ENCODE results near the gene TMEM176A. TPM values are rescaled to one million over a fixed set of nuclear protein-coding genes. Genes with fewer than 3 reads are reported as not detected.

Gene TMEM176A
- polyA plus RNA-seq, 2 of the 4 experiments (the other 2 are of a cell fraction) = 0.05 TPM; not detected in 1

DNA sequence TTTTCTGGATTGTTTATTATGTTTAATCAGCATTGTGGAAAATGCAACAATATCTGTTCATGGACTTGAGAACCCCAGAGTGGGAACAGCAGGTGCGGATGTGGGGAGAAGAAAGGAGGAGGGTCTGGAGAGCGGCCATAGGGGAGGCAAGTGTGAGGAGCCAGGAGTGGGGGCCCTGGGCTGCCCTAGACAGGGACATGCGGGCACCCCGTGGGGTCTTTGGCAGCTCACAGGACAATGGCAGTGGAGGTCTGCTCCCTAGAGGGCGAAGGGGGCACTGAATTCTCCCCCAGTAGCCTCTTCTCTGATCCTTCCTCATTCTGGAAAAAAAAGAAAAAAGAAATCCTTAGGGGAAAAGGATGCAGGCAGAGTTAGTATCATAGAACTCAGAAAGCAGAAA is 9.3 kb upstream of the TMEM176A start (continued):
- TF ChIP-seq, protein P1, sequence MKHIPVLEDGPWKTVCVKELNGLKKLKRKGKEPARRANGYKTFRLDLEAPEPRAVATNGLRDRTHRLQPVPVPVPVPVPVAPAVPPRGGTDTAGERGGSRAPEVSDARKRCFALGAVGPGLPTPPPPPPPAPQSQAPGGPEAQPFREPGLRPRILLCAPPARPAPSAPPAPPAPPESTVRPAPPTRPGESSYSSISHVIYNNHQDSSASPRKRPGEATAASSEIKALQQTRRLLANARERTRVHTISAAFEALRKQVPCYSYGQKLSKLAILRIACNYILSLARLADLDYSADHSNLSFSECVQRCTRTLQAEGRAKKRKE (CRISPR knock-in tag; IDR thresholded peaks at IDR 0.05; ENCODE audit: low read depth) = no peak
- TF ChIP-seq HOXA7 (CRISPR knock-in tag; IDR thresholded peaks at IDR 0.05) = no peak

GRCh38 chr7:150791746-150792452 is 8.7 kb upstream of the TMEM176A start:
- Histone ChIP-seq H3K4me3 (no peak overlapping the region), H3K27ac (no peak overlapping the region), H3K4me2 (no peak overlapping the region), H3K4me1 (no peaks in the 10 kb centered on the region), H3K9me3 (no peaks in the 10 kb centered on the region)
- no peak for ATAC-seq
- no peak for DNase-seq (ENCODE audit: low read depth in 1 of 2, low spot score in 1 of 2)
- no peak for FAIRE-seq
- ChIA-PET POLR2A (no interaction called here), CTCF (interaction anchor here (0.9 to 3.0 kb wide), 2 partner anchors 13 to 194 kb away, joined by 4 to 13 read pairs; no protein-coding TSS in a partner anchor)
- WGBS (ENCODE audit: missing lambda C conversion rate) = 12% methylated on average over 11 of the region's 12 CpGs
- TF ChIP-seq, protein P2, sequence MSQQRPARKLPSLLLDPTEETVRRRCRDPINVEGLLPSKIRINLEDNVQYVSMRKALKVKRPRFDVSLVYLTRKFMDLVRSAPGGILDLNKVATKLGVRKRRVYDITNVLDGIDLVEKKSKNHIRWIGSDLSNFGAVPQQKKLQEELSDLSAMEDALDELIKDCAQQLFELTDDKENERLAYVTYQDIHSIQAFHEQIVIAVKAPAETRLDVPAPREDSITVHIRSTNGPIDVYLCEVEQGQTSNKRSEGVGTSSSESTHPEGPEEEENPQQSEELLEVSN (IDR thresholded peaks at IDR 0.05; ENCODE audit: borderline replicate concordance, low read depth) = no peak
- TF ChIP-seq HES2 (IDR thresholded peaks at IDR 0.05) (no peak), HOXB13 (CRISPR knock-in tag; IDR thresholded peaks at IDR 0.05; ENCODE audit: low read depth) (no peak), ESRRA (IDR thresholded peaks at IDR 0.05; ENCODE audit: borderline replicate concordance, low read length) (no peak), HOXB5 (CRISPR knock-in tag; IDR thresholded peaks at IDR 0.05) (no peak), EHF (CRISPR knock-in tag; IDR thresholded peaks at IDR 0.05) (no peak), KDM1A (IDR thresholded peaks at IDR 0.05; ENCODE audit: low read depth) (no peak), RCOR1 (IDR thresholded peaks at IDR 0.05; ENCODE audit: low read depth, low read length) (no peak), SMC3 (IDR thresholded peaks at IDR 0.05) (no peak), CBX2 (IDR thresholded peaks at IDR 0.05; ENCODE audit: borderline replicate concordance, low read depth) (no peak), RARB (CRISPR knock-in tag; IDR thresholded peaks at IDR 0.05) (no peak), CHD4 (IDR thresholded peaks at IDR 0.05; ENCODE audit: borderline replicate concordance) (no peak), CBX8 (IDR thresholded peaks at IDR 0.05) (no peak), REST (IDR thresholded peaks at IDR 0.05) (no peak)
- TF ChIP-seq, protein P3, sequence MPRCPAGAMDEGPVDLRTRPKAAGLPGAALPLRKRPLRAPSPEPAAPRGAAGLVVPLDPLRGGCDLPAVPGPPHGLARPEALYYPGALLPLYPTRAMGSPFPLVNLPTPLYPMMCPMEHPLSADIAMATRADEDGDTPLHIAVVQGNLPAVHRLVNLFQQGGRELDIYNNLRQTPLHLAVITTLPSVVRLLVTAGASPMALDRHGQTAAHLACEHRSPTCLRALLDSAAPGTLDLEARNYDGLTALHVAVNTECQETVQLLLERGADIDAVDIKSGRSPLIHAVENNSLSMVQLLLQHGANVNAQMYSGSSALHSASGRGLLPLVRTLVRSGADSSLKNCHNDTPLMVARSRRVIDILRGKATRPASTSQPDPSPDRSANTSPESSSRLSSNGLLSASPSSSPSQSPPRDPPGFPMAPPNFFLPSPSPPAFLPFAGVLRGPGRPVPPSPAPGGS (IDR thresholded peaks at IDR 0.05) = no peak

Measured in A549 (cell line).